Choroid plexus epithelial cell (primary cell): ENCODE data around the gene USP36.

ENCODE experiments used
- DNase-seq: peaks from one replicate; pipeline ENCODE4 v3.0.0-alpha.2; 2010; ENCODE audit warnings: low read depth
- H3K4me3 ChIP-seq: 2 replicates; pipeline ENCODE4 v1.5.1; 2011; ENCODE audit warnings: low read depth, mild to moderate bottlenecking, control low read depth, low read length, moderate library complexity
- TF ChIP-seq, protein P1 (sequence below): conservative IDR thresholded peaks from 2 replicates; pipeline ENCODE4 v1.5.1; 2011; ENCODE audit warnings: low read depth, mild to moderate bottlenecking, control low read depth, inconsistent platforms, low read length, moderate library complexity

The USP36 gene

DNA sequence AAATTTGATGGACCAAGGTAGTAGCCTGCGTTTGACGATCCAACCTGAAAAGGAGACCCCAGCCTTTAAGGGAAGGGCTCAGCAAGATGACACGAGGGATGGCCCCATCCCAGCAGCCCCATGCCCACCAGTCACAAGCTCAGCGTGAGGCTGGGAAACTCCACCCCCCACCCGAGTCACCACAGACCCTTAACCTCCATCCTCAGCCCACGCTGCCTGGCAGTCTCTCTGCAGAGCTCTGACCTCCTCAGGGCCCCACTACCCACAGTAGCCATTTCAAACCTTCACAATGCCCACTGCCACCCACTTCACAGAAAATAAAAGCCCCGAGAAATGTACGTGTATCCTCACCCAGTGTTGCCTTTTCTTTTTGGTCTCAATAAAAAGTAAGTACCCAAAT lies 18.7 kb downstream of the USP36 start:
- TF ChIP-seq, protein P1, sequence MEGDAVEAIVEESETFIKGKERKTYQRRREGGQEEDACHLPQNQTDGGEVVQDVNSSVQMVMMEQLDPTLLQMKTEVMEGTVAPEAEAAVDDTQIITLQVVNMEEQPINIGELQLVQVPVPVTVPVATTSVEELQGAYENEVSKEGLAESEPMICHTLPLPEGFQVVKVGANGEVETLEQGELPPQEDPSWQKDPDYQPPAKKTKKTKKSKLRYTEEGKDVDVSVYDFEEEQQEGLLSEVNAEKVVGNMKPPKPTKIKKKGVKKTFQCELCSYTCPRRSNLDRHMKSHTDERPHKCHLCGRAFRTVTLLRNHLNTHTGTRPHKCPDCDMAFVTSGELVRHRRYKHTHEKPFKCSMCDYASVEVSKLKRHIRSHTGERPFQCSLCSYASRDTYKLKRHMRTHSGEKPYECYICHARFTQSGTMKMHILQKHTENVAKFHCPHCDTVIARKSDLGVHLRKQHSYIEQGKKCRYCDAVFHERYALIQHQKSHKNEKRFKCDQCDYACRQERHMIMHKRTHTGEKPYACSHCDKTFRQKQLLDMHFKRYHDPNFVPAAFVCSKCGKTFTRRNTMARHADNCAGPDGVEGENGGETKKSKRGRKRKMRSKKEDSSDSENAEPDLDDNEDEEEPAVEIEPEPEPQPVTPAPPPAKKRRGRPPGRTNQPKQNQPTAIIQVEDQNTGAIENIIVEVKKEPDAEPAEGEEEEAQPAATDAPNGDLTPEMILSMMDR, result no peak
- no peak overlapping the region for H3K4me3 ChIP-seq
- peak; percentile 31 for DNase-seq

DNA sequence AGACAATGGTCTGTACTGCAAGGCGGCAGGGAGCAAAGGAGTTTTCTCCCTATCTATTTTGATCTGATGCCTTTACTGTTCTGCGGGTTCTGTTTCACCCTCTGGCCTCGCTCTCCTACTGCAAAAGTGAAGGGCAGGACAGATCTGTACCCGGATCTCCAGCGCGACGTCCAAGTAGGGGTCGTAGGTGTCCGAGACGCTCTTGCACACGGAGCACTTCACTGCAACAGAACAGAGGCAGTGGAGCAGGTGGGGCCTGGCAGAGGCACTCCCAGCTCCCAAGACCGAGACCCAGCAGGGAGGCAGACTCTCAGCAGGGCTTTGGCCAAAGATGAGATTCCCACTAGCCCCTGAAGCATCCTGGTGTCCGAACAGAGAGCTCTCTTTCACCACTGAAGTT lies 19.8 kb downstream of the USP36 start:
- TF ChIP-seq, protein P1, result no peak
- DNase-seq, result no peak
- no peak overlapping the region for H3K4me3 ChIP-seq

DNA sequence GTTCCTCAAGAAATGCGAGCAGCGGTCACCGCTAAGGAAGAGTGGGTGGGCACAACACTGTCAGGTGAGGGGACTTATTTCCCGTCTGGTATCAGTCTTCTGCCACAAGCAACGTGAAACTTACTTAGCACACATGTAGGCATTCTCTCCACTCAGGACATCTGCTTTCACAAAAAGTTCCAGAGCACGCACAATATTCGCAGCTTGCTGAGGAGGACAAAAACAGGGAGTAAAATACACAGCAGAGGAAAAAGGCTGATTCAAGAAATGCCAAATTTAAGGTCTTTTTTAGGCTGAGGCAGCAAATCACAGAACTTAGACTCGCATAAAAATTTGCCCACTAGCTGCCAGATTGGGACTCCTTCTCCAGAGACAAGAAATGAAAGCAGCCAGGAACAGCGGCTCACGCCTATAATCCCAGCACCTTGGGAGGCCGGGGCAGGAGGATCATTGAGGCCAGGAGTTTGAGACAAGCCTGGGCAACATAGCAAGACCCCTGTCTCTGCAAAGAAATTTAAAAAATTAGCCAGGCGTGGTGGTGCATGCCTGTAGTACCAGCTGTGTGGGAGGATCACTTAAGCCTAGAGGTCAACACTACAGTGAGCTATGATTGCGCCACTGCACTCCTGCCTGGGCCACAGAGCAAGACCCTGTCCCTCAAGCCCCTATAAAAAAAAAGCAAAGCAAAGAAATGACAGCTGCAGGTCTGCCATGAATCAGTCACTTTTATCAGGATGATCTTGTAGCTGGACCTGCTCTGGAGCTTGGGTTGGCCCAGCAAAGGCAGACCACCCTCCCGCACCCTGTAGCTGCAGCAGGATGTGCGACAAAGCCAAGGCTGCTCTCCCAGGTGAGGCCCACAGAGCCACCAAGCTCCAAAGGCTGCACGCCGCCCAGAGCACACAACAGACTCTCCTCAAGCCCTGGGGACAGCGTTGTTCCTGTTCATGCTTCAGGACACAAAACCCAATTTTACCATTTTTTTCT lies 20.5 kb downstream of the USP36 start:
- no peak overlapping the region for H3K4me3 ChIP-seq
- TF ChIP-seq, protein P1, result no peak
- DNase-seq, result no peak

DNA sequence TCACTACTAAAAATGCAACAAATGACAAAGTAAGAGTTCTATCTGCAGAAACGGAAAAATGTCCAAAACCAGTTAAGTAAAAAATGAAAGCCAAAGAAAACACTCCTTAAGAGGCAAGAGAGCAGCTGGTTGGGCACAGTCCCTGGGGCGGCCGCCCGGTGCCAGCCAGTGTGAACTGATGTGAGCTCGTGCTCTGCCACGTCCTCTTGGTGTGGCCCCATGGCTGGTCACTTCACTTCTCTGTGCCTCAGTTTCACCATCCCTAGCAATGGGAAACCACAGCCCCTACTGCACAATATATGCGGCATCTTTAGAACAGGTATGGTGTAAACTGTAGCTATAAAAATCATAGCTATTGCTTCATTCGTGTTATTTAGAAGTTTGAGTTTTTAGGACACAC lies 21.2 kb downstream of the USP36 start:
- no peak overlapping the region for H3K4me3 ChIP-seq
- TF ChIP-seq, protein P1, result no peak
- DNase-seq, result no peak

DNA sequence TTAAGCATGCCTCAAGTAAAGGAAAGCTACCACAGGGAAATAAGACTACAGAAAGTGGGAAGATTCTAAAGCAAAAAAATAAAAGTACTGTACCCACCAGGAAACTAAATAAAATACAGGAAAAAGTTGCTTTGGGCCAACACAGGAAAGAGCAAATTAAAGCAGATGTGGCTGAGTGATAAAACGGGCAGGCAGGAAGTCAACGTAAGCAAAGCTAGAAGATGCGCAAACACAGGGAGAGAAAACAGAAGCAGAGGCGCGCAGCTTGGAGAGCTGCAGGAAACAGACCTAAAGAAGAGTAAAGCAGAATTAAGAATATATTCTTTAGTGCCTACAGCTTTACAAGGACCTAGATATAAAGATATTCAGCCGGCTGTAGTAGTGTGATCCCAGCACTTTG lies 21.7 kb downstream of the USP36 start:
- TF ChIP-seq, protein P1, result no peak
- DNase-seq, result no peak
- H3K4me3 ChIP-seq, result no peak overlapping the region

DNA sequence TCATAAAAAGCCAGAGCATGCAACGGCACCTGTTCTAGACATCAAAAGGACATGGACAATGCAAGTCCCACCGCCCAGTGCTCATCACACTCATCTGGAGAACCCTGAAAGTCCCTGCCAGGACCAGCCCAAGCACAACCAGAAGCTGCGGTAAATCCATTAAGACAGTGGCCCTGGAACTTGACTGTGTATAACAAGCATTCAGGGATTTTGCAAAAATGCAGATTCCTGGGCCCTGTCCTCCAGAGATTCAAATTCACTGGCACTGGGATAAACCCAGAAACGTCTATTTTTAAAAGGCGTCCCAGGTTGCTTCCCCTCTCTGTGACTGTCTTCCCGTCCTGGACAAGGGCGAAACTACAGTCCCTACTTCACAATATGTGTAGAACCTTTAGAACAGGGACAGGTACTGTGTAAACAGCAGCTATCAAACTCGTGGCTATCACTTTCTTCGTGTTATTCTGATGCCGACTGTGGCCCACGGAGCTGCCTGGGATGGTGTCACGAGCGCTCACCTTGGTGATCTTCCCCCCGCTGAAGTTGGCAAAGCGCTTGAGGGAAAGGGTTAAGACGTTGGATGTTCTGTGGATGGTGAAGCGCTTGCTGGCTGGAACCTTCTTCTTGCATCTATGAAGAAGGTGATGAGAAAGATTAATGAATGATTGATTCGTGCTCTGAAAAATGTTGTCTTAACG lies 22.3 kb downstream of the USP36 start:
- TF ChIP-seq, protein P1, result no peak
- H3K4me3 ChIP-seq, result no peak overlapping the region
- no peak for DNase-seq
